ENCODE results near the gene FUOM.

GRCh38 chr10:133361227-133361626 lies 3.4 kb upstream of the FUOM start:
- TF ChIP-seq CTCF (conservative IDR thresholded peaks at IDR 0.05; ENCODE audit: low read depth, low read length) (no peak), EZH2 (IDR thresholded peaks at IDR 0.05; ENCODE audit: borderline replicate concordance, low read depth, low read length, poor library complexity, severe bottlenecking) (no peak)

Measured in A673 (cell line).